ENCODE data around the gene CCDC107.
"Not testable (repeated sequence)": the region's sequence is repeated elsewhere in the genome, so short reads cannot be mapped to it uniquely, and the experiment has no call there.

CCDC107 gene

DNA sequence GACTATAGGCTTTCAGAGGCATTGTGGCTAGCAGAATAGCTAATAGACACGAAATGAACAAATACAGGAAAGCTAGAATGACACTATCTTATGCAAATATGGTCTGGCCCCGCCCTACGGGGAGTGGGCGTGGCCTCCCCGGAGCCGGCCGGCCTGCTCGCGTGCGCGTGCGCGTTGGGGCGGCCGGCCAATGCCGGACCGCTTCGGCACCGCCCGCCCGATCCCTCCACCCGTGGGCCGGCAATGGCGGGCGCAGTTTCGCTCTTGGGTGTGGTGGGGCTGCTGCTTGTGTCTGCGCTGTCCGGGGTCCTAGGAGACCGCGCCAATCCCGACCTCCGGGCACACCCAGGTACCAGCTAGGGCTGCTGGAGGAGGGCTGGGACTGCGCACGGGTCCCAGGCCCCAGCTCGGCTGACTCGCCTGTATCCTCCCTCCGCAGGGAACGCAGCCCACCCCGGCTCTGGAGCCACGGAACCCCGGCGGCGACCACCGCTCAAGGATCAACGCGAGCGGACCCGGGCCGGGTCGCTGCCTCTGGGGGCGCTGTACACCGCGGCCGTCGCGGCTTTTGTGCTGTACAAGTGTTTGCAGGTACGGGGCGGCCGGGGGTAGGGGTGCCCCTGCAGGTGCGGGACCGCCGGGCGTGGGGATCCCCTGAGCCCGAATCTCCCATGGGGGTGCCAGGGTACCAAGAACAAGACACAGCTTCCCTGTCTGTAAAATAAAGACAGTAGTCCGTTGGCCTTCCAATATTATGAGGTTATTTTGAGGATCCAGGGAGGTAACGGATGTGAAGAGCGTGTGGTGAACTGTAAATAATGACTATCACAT lies at the start of gene CCDC107:
Gene CCDC107 (plus strand): TSS at position 156 of the 831 bp plus-strand sequence. CDS start 88 bp downstream, at position 244.
- peak; percentile 68 to 69 for DNase-seq

GRCh38 chr9:35609001-35609819 lies 48.9 kb upstream of the CCDC107 start:
- no peak for DNase-seq

DNA sequence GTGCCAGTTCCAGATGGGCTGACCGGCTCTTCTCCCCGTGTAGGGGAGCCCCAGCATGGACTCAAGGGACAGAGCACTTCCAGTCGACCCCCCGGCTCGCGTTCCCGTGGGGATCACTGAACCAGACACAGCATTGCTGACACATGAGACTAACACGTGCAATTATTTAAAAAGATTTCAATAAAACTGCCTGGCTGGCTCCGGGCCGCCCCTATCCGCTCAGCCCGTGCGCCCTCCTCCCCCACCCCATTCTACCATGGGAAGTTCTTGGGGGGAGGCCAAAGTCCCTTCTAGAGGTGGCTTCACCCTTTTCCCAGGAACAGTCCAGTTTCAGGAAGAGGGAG lies 48.3 kb upstream of the CCDC107 start:
- no peak for DNase-seq

GRCh38 chr9:35611230-35611797 lies 46.8 kb upstream of the CCDC107 start:
- DNase-seq, result peak; percentile 55 to 57

- DNase-seq, result not testable (repeated sequence)
Measured at GRCh38 chr9:35612066-35612465, 46.0 kb upstream of the CCDC107 start.

- no peak for DNase-seq
Measured at GRCh38 chr9:35612843-35613242, 45.2 kb upstream of the CCDC107 start.

- no peak for DNase-seq
Measured at GRCh38 chr9:35615981-35616680, 42.0 kb upstream of the CCDC107 start.

DNA sequence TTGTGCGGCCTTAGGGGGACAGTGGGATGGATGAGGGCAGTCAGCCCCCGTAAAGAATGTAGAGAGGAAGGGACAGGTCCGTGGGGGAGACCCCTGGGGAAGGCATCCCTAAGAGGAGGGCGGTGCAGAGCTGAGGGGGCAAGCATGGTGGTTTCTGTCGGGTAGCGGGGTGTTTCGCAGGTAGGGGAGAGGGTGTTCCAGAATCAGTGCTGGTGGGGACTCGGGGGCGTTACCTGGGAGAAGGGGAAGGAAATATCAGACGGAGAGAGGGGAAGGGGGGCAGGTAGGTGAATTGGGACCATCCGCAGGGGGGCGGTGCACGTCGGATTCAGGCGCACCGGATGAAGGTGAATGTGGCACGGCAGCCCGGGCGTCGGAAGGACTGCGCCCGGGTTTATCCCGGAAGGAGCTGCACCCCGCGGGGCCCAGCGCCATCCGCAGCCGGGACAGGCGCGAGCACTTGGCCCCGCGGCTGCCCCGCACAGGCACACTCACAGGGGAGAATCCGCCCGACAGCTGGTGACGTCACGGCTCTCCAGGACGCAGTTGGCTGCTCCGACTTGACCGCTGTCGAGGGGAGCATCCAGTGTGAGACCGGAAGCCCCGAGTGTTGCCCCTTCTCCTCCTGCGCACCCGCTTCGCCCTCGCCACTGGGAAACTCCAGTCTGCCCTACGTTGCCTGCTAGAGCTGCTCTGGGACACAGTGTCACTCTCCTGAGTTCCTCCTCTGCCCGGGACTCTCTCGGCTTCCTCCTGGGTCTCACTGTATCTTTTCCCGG lies 41.2 kb upstream of the CCDC107 start:
- peak; percentile 31 to 41 for DNase-seq

GRCh38 chr9:35617548-35617947 lies 40.5 kb upstream of the CCDC107 start:
- no peak for DNase-seq

- peak; percentile 44 to 46 for DNase-seq
Measured at GRCh38 chr9:35618325-35618727, 39.8 kb upstream of the CCDC107 start, which contains the start of gene CD72. TSS of gene CD72 (minus strand) at chr9:35618413. CDS start at chr9:35618303, 110 bp downstream.

GRCh38 chr9:35618854-35619799 lies 39.0 kb upstream of the CCDC107 start:
- DNase-seq, result peak; percentile 39 to 45

GRCh38 chr9:35619800-35620158 lies 38.3 kb upstream of the CCDC107 start:
- no peak for DNase-seq

GRCh38 chr9:35627575-35627974 lies 30.5 kb upstream of the CCDC107 start:
- no peak for DNase-seq

GRCh38 chr9:35628389-35628991 lies 29.6 kb upstream of the CCDC107 start:
- DNase-seq, result no peak

DNA sequence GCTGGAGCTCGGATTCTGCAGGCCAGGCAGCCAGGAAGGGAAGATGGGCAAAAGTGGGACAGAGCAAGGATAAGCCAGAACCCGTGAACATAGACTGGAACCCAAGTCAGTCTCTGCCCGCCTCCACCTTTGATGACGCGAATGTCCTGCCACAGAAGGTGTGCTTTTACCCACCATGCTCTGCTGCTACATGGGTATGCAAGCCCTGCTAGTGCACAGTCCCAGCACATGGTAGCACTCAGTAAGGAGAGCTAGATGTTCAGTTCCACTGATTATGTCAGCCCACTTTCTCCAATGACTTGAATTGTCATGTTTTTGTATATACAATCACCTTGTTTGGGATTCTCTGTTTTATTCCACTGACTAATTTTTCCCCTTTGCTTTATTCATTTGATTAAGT lies 28.5 kb upstream of the CCDC107 start:
- no peak for DNase-seq

GRCh38 chr9:35635730-35636129 lies 22.4 kb upstream of the CCDC107 start:
- no peak for DNase-seq

GRCh38 chr9:35636135-35636876 lies 21.8 kb upstream of the CCDC107 start:
- peak in 1 of 2 experiments; percentile 15 for DNase-seq

- DNase-seq, result not testable (repeated sequence)
Measured at GRCh38 chr9:35636877-35637246, 21.2 kb upstream of the CCDC107 start.

- DNase-seq, result not testable (repeated sequence)
Measured at GRCh38 chr9:35637427-35637955, 20.6 kb upstream of the CCDC107 start.
